PFSK-1 (cell line): ENCODE measurements around the gene BMP7.

ENCODE experiments used
- FOXP2 ChIP-seq: optimal IDR thresholded peaks from 2 replicates; pipeline ENCODE3; 2011; ENCODE audit warnings: borderline replicate concordance, control low read depth, inconsistent platforms; ENCODE audit not compliant: insufficient read depth; ENCODE audit errors: extremely low read length, extremely low read depth
- POLR2AphosphoS5 ChIP-seq: IDR thresholded peaks from 2 replicates; pipeline ENCODE4 v1.6.1; 2012; ENCODE audit warnings: low read depth, mild to moderate bottlenecking, control low read depth, low read length, moderate library complexity
- REST ChIP-seq, 2 experiments: IDR thresholded peaks; 2 replicates each; pipeline versions ENCODE4 v1.6.1 to v1.8.0; 2011 to 2012; ENCODE audit warnings: low read depth in 2 of 2, low read length in 2 of 2, control low read depth in 1 of 2, inconsistent platforms in 1 of 2, mild to moderate bottlenecking in 1 of 2, moderate library complexity in 1 of 2; ENCODE audit not compliant: insufficient read depth in 1 of 2
- SIN3A ChIP-seq: IDR thresholded peaks from 2 replicates; pipeline ENCODE4 v1.6.1; 2012; ENCODE audit warnings: mild to moderate bottlenecking, low read length, moderate library complexity, borderline replicate concordance; ENCODE audit not compliant: insufficient read depth
- TAF1 ChIP-seq: IDR thresholded peaks from 2 replicates; pipeline ENCODE4 v1.6.1; 2012; ENCODE audit warnings: low read length, control low read depth, borderline replicate concordance; ENCODE audit not compliant: insufficient read depth

The BMP7 gene

DNA sequence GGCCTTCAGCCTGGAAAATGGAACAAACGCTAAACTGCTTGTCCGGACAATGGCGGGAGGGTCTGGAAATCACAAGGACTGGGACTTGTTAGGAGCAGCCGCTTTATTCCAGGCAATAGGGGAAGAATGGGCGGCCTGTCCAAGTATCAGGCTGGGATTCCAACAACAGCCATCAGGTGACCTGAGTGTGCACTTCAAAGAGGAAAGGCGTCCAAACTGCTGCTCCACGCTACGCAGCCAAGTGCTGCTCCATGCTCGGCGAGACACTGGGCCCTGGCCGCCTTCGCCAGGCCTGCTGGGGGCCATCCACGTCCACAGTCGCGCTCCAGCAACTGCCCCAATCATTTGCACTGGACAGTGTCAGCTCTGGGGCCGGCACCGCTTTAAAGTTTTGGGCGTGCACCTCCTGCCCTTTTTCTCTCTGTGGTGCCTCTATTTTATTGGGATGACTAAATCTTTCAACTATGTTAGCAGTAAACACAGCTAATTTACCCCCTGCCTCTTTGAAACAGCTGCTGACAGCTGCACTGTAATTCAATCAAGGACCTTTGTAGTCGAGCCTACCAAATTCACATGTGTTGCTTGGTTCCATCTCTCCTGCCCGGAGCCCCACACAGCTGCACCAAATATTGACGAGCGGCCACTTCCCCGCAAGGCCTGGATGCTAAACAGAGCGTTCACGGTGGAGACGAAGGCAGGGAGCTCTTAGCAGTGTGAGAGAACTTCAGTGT is 98.3 kb downstream of the BMP7 start:
- TF ChIP-seq TAF1, result no peak
- no peak for TF ChIP-seq SIN3A
- TF ChIP-seq POLR2AphosphoS5, result no peak
- TF ChIP-seq FOXP2, result no peak
- no peak for TF ChIP-seq REST (IDR thresholded peaks at IDR 0.05; ENCODE audit: insufficient read depth in 1 of 2, low read depth in 2 of 2, low read length in 2 of 2)

GRCh38 chr20:57167292-57167655 is 99.2 kb downstream of the BMP7 start:
- TF ChIP-seq POLR2AphosphoS5 (no peak), TAF1 (no peak), SIN3A (no peak), FOXP2 (no peak), REST (IDR thresholded peaks at IDR 0.05; ENCODE audit: insufficient read depth in 1 of 2, low read depth in 2 of 2, low read length in 2 of 2) (no peak)

DNA sequence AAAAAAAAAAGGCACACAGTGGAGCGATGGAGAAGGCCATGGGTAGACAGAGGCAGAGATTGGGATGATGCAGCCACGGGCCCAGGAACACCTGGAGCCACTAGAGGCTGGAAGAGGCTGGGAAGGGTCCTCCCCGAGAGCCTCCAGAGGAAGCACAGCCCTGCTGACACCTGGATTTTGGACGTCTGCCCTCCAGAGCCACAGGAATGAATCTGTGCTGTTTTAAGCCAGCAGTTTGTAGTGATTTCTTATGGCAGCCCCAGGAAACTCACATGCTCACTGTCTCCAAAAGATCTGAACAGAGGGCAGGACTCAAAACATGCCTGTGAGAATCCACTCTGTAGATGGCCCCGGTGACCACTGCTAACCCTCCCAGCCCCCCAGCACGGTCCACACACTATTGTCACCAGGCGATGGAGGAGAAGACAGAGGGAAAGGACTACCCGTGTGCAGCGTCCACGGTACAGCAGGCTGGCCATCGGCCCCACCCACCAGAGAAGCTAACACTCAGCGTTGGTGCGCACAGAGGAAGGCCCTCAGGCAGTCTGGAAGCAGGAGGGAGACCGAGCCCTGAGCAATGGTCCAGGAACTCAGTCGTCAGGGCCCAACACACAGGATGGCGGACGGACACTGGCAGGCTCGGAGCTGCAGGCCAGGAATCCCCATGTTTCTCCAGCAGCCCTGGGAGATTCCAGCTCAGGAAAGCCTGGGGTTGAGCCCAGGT is 99.7 kb downstream of the BMP7 start:
- TF ChIP-seq FOXP2, result no peak
- TF ChIP-seq POLR2AphosphoS5, result no peak
- TF ChIP-seq TAF1, result no peak
- no peak for TF ChIP-seq SIN3A
- TF ChIP-seq REST (IDR thresholded peaks at IDR 0.05; ENCODE audit: insufficient read depth in 1 of 2, low read depth in 2 of 2, low read length in 2 of 2), result no peak

DNA sequence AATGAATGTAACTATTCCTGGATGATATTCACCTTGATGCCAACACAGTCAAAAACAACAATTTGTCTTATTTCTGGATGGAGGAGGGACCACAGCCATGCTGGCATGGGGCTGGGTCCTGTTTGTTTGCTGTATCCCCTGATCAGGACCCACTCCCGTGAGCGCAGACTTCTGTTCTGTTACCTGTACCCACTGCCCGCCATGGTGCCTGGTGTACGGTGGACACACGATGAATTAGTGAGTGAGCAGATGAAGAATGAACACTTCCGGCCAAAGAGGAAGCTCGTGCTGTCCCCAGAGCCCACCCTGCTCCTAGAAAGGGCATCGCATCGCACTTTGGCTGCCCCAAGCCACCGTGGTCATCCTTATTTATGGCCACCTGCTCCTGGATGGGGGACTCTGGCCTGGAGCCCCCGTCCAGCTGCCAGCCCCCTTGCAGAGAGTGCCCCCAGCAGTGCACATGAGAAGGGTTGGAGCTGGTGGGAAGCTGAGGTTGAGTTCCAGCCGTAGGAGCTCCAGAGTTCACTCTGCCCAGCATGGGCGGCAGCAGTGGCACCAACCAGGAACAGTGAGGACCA is 100.9 kb downstream of the BMP7 start:
- no peak for TF ChIP-seq POLR2AphosphoS5
- no peak for TF ChIP-seq TAF1
- no peak for TF ChIP-seq REST (IDR thresholded peaks at IDR 0.05; ENCODE audit: insufficient read depth in 1 of 2, low read depth in 2 of 2, low read length in 2 of 2)
- TF ChIP-seq FOXP2, result no peak
- no peak for TF ChIP-seq SIN3A
